Heart left ventricle (tissue), 13 donors: Measurements from ENCODE around the gene TOP1.

Experiments
- CTCF ChIP-seq, 12 donors: fragments of 200-600 bp; sonication (generic) in 4 of 12; IDR thresholded peaks; one replicate each; pipeline versions ENCODE4 v1.5.0 to v1.8.0; 2018 to 2022; ENCODE audit warnings: antibody characterized with exemption in 12 of 12, mild to moderate bottlenecking in 5 of 12
- POLR2A ChIP-seq, 2 donors: fragments of 450-650 bp; IDR thresholded peaks; one replicate each; pipeline ENCODE4 v1.6.1; 2017; ENCODE audit warnings: antibody characterized with exemption in 2 of 2, mild to moderate bottlenecking in 2 of 2, moderate library complexity in 2 of 2
- donor health status: ischemic (EF 13 %, LVEDD 7.1; RV severe dilation, severe dysfunction).
- donor health status: DM: no; HTN: yes; CAD: no.
- donor health status: DM: no; HTN: no; CAD: no.
- donor health status: ischemic (EF 25% LVEDD 6.9; RV normal size, moderate dysfunction).
- donor health status: ischemic (EF 25% LVEDD 5.7; RV mildly dilated, moderate dysfunction).
- donor health status: ischemic (EF 35%, LVEDD 5.7; RV mildly dilated, moderate dysfunction).
- donor health status: nonischemic (EF 11% LVEDD 7.7; RV severe dilation, severe dysfunction).
- donor health status: DM: yes; HTN: yes; CAD: no.
- donor health status: PGD.
- donor health status: ischemic (EF 29% LVEDD 5.4; RV normal size, mild dysfunction).
- donor health status: nonischemic (EF 23%, LVEDD 6.1; RV moderate dilation, normal function).

GRCh38 chr20:40991181-40991889 is 37.3 kb upstream of the TOP1 start:
- TF ChIP-seq POLR2A (IDR thresholded peaks at IDR 0.05) = no peak
- TF ChIP-seq CTCF (IDR thresholded peaks at IDR 0.05) = no peak
